MM.1S (cell line): Measurements from ENCODE around the gene LRRC34.

Source experiments
- CTCF ChIP-seq: fragments of 300-600 bp; sonication (generic); IDR thresholded peaks from 2 replicates; pipeline ENCODE4 v1.5.1; 2016; ENCODE audit warnings: antibody characterized with exemption, low read length, mixed read lengths
- EZH2phosphoT487 ChIP-seq: fragments of 300-600 bp; sonication (generic); IDR thresholded peaks from 2 replicates; pipeline ENCODE4 v1.6.1; 2018; ENCODE audit warnings: antibody characterized with exemption, low read length

GRCh38 chr3:169792359-169792758 lies 20.3 kb downstream of the LRRC34 start:
- TF ChIP-seq EZH2phosphoT487 = no peak
- no peak for TF ChIP-seq CTCF
